GM21786 (cell line): ENCODE results near the gene SLC2A4RG.
"Not testable (repeated sequence)": the region's sequence is repeated elsewhere in the genome, so short reads cannot be mapped to it uniquely, and the experiment has no call there.

Experiments used
- ATAC-seq: cut with Tn5 transposase; IDR thresholded peaks from one replicate; pipeline ENCODE4 v1.9.1; 2021; ENCODE audit not compliant: unreplicated experiment

Gene SLC2A4RG

DNA sequence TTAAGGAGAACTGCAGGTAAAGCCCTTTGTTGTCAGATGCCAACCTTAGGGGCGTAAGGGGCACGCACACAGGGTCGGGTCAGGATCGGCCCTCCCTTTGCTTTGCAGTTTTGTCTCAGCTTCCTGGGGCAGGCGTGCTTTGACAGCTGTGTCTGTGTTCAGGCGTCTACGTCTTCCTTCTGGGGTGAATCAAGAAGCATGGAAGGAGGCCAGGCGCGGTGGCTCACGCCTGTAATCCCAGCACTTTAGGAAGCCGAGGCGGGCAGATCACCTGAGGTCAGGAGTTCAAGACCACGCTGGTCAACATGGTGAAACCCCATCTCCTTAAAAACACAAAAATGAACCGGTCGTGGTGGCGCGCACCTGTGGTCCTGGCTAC, 30.4 kb upstream of the SLC2A4RG start:
- no peak for ATAC-seq

DNA sequence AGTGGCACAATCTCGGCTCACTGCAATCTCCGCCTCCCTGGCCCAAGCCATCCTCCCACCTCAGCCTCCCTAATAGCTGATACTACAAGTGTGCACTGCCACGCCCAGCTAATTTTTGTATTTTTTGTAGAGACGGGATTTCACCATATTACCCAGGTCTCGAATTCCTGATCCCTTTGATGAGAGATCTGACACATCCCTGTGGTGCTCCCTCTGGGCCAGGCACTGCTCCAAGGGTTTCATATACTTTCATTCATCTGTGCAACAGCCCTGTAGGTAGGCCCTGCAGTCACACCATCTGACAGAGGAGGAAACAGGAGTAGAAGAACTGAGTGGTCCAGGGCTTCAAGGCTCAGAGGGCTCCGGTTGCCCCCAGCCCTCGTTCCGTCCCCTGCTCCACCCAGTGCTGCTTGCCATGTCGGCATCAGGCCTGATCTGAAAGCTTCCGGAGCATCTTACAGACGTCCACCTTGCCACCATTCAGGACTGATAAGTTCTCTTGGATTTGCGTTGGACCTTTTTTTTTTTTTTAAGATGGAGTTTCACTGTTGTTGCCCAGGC, 28.4 kb upstream of the SLC2A4RG start:
- no peak for ATAC-seq

DNA sequence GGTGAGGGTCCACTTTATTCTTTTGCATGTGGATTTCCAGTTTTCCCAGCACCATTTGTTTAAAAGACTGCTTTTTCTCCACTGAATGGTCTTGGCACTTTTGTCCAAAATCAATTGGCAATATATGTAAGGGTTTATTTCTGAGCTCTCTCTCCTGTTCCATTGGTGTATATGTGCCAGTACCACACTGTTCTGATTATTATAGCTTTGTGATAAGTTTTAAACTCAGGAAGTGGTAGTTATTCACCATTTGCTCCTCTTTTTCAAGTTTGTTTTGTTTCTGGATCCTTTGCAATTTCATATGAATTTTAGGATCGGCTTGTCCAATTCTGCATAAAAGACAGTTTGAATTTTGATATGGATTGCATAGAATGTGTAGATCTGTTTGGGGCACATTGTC, 27.4 kb upstream of the SLC2A4RG start:
- no peak for ATAC-seq

DNA sequence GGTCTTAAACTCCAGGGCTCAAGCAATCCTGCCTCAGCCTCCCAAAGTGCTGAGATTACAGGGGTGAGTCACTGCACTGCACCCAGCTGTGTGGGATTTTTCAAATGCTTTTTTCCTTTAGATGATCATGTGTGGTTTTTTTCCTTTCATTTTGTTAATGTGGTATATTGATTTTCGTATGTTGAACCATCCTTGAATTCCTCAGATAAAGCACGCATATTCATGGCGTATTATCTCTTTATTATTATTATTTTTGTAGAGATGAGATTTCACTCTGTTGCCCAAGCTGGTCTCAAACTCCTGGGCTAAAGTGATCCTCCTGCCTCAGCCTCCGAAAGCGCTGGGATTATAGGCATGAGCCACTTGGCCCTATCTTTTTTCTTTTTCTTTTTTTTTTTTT, 24.7 kb upstream of the SLC2A4RG start:
- no peak for ATAC-seq

DNA sequence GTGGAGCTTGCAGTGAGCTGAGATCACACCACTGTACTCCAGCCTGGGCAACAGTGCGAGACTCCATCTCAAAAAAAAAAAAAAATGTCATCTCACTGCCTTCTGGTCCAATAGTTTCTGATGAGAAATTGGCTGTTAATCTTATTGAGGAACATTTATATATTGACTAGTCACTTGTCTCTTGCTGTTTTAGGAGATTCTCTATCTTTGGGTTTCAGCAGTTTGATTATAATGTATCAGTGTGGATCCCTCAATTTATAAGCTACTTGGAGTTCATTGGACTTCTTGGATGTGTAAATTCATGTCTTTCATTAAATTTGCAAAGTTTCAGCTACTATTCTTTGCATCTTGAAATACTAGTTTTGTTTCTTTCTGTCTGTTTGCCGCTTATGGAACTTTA, 20.6 kb upstream of the SLC2A4RG start:
- ATAC-seq = no peak

DNA sequence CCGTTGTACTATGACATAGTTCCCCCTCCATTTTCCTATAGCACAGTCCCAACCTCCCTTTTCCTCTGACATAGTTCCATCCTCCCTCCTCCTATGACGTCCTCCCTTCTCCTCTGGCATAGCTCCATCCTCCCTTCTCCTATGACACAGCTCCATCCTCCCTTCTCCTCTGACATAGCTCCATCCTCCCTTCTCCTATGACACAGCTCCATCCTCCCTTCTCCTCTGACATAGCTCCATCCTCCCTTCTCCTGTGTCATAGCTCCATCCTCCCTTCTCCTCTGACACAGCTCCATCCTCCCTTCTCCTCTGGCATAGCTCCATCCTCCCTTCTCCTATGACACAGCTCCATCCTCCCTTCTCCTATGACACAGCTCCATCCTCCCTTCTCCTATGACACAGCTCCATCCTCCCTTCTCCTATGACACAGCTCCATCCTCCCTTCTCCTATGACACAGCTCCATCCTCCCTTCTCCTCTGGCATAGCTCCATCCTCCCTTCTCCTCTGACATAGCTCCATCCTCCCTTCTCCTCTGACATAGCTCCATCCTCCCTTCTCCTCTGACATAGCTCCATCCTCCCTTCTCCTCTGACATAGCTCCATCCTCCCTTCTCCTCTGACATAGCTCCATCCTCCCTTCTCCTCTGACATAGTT, 16.5 kb upstream of the SLC2A4RG start:
- ATAC-seq = not testable (repeated sequence)

DNA sequence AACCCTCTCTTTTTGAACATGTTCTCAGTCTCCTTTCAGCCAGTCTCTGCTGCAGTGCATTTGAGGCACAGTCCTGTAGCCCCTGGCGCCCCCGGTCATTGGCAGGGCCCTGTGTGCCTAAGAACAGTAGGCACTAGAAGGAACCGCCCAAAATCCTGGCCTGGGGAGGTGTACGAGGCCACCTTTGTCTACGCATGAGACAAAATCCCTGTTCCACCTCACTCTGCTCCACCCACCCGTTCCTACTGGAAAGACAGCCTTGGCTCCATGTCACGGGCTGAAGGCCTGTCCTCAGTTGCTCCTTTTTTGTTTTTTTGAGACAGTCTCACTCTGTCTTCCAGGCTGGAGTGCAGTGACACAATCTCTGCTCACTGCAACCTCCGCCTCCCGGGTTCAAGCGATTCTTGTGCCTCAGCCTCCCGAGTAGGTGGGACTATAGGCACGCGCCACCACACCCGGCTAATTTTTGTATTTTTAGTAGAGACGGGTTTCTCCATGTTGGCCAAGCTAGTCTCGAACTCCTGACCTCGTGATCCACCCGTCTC, 9.3 kb upstream of the SLC2A4RG start:
- ATAC-seq = not testable (repeated sequence)

DNA sequence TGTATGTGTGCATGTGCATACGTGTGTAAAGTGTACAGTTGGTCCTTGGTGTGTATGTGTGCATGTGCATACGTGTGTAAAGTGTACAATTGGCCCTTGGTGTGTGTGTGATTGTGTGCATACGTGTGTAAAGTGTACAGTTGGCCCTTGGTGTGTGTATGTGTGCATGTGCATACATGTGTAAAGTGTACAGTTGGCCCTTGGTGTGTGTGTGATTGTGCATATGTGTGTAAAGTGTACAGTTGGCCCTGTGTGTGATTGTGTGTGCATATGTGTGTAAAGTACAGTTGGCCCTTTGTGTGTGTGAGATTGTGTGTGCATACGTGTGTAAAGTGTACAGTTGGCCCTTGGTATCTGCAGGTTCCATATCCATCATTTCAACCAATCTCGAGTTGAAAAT, 8.2 kb upstream of the SLC2A4RG start:
- no peak for ATAC-seq

DNA sequence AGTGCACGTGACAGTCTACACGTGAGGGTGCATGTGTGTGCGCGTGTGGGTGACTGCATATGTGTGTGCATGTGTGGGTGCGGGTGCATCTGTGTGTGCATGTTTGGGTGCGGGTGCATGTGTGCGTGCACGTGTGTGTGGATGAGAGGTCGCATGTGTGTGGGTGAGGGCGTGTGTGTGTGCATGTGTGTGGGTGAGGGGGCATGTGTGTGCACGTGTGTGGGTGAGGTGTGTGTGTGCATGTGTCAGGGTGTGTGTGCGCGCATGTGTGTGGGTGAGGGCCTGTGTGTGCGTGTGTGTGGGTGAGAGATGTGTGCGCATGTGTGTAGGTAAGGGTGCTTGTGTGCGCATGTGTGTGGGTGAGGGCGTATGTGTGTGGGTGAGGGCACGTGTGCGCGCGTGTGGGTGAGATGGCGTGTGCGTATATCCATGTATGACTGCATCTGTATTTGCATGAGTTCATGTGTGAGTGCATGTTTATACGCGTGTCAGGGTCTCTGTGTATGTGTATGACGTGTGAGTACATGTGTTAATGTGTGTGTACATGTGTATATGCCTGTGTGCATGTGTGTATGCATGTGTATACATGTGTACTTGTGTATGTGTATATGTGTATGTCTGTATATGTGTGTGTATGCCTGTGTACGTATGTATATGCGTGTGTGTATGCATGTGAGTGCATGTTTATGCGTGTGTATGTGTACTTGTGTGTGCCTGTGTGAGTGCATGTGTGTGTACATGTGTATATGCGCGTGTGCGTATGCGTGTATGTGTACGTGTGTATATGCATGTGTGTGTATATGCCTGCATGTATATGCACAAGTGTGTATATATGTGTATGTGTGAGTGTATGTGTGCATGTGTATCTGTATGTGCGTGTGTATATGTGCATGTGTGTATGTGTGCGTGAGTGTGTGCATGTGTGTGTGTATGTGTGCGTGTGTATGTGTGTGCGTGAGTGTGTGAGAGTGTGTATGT, 7.2 kb upstream of the SLC2A4RG start:
- no peak for ATAC-seq

DNA sequence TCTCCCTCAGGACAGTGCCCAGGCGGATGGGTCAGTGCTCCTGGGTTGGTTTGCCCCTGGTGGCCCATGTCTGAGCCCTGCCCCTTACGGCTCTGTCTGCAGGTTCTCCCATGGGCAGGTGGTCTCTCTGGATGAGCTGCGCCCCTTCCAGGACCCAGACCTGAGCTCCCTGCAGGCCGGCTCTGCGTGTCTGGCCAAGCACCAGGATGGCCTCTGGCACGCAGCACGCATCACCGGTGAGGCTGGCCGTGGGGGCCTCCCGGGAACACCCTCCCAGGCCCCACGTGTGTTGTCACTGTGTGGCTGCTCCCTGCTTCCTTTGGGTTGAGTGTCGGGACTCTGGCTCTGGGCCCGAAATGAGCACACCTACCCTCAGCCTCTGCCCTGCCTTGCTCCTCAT, 6.5 kb upstream of the SLC2A4RG start:
- no peak for ATAC-seq

DNA sequence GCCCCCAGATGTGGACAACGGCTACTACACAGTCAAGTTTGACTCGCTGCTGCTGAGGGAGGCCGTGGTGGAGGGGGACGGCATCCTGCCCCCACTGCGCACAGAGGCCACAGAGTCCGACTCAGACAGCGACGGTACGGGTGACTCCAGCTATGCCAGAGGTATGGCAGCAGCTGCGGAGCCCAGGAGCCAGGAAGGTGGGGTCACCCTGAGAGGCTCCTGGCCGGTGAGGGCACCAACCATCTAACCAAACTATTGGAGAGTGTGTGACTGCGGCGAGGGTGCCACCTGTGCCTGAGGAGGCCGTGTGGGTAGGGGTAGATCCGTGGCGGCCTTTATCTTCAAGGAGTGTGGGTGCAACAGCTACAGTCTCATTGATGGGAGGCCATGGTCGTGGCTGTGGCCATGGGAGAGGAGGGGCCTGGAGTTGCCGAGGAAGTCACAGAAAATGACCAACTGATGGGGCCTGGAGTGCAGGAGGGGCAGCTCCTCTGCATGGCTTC, 5.9 kb upstream of the SLC2A4RG start:
- ATAC-seq = no peak

DNA sequence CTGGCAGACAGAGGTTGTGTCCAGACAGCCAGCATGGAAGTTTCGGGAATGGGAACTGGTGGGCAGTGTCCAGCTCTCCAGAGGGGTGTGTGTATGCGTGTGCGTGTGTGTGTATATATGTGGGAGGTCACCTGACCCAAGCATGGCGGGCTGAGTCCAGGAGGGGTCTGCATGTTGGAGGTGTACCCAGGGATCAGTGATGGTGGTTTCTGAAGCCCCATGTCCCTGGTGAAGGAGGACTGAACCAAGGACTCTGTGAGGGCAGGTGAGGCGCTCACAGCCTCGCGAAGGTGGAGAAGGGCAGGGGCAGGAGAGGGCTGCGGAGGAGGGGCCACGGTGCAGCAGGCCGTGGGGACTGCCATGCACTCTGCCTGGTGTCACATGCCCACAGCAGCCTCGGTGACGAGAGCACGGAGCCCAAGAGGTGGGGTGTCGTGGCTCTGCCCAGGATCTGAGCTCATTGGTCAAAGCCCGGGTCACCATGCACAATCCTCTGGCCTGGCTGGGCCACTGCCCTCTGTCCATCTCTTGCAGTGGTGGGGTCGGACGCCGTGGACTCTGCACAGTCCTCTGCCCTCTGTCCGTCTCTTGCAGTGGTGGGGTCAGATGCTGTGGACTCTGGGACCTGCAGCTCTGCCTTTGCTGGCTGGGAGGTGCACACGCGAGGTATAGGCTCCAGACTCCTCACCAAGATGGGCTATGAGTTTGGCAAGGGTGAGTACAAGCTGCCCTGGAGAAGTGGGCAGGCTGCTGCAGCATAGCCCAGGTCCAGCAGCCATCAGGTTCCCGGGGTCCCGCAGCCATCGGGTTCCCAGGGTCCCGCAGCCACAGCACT, 5.2 kb upstream of the SLC2A4RG start:
- no peak for ATAC-seq

DNA sequence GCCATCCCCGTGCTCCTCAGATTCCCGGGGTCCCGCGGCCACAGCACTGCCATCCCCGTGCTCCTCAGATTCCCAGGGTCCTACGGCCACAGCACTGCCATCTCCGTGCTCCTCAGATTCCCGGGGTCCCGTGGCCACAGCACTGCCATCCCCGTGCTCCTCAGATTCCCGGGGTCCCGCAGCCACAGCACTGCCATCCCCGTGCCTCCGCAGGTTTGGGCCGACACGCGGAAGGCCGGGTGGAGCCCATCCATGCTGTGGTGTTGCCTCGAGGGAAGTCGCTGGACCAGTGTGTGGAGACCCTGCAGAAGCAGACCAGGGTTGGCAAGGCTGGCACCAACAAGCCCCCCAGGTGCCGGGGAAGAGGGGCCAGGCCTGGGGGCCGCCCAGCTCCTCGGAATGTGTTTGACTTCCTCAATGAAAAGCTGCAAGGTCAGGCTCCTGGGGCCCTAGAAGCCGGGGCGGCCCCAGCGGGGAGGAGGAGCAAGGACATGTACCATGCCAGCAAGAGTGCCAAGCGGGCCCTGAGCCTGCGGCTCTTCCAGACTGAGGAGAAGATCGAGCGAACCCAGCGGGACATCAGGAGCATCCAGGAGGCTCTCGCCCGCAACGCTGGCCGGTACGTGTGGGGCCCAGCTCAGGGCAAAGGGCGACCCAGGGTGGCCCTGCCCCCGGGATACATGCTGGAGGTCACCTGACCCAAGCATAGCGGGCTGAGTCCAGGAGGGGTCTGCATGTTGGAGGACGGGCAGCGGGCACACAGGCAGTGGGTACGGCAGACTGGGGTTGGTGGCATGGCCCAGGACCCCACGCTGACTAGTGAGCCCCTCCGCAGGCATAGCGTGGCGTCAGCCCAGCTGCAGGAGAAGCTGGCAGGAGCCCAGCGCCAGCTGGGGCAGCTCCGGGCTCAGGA, 4.4 kb upstream of the SLC2A4RG start:
- ATAC-seq = no peak

DNA sequence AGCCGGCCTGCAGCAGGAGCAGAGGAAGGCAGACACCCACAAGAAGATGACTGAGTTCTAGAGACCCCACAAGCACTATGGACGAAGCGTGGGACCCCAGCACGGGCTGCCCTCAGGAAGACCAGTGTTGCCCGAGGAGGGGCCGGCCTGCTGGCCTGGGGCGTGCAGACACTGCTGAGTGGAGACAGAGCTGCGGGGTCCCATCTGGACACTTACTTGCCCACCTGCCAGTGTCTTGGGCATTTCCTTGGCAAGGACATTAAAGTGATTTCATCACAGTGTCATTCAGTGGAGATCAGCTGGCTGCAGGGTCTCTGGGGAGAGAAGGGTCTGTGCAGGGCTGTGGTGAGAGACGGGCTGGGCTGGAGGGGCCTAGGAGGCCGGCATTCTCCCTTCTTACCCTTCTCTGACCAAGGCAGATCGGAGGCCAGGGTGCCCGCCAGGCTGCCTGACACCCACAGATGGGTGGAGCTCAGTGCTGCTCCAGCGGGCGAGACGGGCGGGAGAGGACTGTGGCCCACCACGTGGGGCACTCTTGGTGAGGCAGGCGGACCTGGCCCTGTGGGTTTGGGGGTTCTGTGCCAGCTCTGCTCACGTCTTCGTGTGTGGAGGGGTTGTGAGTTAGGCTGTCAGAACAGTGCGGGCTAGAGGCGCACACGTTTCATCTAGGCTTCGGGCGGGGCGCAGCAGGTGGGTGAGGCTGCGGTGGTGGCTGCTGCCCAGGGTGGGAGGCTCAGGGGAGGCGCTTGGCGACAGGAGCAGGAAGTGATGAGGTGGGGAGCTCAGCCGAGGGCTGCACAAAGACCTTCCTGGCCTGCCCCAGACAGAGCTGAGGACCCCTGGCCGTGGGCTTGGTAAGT, 3.5 kb upstream of the SLC2A4RG start, which contains the start of gene LIME1:
TSS of gene LIME1 (plus strand) at position 806 of the 860 bp plus-strand sequence. CDS start 886 bp downstream, outside the sequence.
- no peak for ATAC-seq

DNA sequence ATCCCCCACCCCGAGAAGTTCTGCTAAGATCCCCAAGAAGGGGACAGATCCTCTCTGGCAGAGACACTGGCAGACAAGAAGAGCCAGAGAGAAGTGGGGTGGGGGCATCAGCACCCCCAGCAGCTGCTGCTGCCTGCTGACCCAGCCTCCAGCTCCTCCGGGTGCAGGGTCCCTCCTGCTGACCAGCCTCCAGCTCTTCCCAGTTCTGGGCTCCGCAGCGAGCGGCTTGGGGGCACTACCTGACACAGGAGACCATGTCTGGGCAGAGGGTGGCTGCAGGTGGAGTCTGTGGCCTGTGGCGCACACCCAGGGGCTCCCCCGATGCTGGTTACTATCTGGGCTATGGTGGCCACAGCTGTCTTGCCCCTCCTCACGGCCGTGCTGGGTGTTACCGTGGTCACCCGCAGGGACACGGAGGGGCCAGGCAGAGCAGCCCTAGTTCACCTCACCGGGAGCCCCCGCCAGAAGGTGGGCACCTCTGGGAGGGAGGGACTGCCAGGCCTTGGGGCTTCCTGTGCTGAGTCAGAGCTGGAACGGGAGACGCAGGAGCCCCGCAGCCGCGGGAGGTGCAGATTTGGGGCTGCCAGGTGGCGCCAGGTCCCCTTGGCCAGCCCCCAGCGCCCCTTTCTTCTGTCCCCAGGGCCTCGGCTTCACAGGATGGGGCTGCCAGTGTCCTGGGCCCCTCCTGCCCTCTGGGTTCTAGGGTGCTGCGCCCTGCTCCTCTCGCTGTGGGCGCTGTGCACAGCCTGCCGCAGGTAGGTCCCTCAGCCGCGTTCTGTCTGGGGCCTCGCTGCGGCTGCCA, 2.5 kb upstream of the SLC2A4RG start:
- ATAC-seq = no peak

DNA sequence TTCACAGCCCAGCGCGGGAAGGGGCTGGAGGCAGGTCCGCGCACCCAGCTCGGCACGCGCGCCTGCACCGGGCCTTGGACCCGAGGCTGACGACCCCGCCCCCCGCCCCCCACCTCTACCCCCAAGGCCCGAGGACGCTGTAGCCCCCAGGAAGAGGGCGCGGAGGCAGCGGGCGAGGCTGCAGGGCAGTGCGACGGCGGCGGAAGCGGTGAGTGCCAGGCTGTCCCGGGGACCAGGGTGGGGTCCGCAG, 2.0 kb upstream of the SLC2A4RG start:
- ATAC-seq = no peak

DNA sequence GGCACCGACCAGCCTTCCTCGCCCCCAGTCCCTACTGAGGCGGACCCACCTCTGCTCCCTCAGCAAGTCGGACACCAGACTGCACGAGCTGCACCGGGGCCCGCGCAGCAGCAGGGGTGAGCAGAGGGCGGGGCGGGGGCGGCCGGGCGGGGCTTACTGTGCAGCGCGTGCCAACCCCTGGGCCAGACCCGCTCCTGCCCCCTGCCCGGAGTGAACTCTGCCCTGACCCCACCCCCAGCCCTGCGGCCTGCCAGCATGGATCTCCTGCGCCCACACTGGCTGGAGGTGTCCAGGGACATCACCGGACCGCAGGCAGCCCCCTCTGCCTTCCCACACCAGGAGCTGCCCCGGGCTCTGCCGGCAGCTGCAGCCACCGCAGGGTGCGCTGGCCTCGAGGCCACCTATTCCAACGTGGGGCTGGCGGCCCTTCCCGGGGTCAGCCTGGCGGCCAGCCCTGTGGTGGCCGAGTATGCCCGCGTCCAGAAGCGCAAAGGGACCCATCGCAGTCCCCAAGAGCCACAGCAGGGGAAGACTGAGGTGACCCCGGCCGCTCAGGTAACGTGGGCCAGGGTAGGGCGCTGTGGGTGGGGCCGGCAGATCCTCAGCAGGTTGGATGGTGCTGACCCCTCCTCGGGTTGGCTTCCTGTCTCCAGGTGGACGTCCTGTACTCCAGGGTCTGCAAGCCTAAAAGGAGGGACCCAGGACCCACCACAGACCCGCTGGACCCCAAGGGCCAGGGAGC, 1.5 kb upstream of the SLC2A4RG start:
- ATAC-seq = no peak
